GM18858 (cell line): ENCODE measurements around the gene LYST.
"Not testable (repeated sequence)": the region's sequence is repeated elsewhere in the genome, so short reads cannot be mapped to it uniquely, and the experiment has no call there.

ENCODE experiments used
- ATAC-seq: cut with Tn5 transposase; IDR thresholded peaks from one replicate; pipeline ENCODE4 v1.9.1; 2021; ENCODE audit not compliant: unreplicated experiment

Gene LYST

GRCh38 chr1:235821361-235821981, 45.2 kb downstream of the LYST start:
- ATAC-seq: no peak

- ATAC-seq: no peak
Observed at GRCh38 chr1:235820061-235820460, 46.6 kb downstream of the LYST start.

- ATAC-seq: no peak
Observed at GRCh38 chr1:235818632-235819136, 48.0 kb downstream of the LYST start.

GRCh38 chr1:235817101-235817728, 49.5 kb downstream of the LYST start:
- no peak for ATAC-seq

- no peak for ATAC-seq
Observed at GRCh38 chr1:235809688-235810397, 56.9 kb downstream of the LYST start.

DNA sequence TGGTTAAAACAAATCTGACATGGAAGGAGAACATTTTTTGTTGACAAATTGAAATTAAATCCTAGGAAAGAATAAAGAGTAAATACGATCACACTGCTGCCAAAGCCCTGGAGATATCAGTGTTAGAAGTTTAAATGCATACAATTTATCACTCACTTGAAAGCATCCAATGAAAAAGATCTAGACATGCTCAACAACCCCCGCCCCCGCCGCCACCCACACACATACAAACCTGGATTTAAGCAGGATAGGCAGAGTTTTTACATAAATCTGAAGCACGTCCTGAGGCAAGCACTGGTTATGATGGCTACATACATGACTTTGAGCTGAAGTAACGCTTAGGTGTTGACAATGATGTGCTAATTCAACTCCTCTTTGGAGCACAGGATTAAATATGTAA, 58.5 kb downstream of the LYST start:
- no peak for ATAC-seq

GRCh38 chr1:235806123-235806522, 60.6 kb downstream of the LYST start:
- ATAC-seq: no peak

GRCh38 chr1:235802573-235803346, 63.9 kb downstream of the LYST start:
- ATAC-seq: no peak

GRCh38 chr1:235799264-235799663, 67.4 kb downstream of the LYST start:
- ATAC-seq: no peak

DNA sequence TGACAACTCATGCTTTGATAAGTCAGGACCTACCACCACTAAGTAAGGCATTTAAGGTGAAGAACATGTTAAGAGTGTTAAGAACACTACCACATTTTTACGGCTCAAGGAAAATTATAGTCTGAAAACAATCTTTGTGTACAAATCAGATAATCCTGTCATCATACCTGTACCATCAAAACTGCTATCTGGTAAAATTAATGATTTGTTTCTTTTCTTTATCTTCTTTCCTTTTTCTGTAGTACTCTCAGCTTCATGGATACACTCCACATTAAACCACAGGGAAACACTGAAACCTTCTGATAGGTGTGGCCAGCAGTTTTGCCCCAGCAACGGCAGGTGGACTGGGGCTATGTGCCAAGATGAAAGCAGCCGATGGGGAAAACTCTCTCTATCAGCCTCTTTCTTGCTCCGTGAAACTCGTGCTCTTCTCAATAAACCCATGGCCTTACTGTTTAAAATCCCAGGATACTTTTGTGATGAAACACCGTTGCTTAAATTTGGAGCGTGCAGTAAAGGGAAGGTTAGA, 75.1 kb downstream of the LYST start:
- no peak for ATAC-seq

DNA sequence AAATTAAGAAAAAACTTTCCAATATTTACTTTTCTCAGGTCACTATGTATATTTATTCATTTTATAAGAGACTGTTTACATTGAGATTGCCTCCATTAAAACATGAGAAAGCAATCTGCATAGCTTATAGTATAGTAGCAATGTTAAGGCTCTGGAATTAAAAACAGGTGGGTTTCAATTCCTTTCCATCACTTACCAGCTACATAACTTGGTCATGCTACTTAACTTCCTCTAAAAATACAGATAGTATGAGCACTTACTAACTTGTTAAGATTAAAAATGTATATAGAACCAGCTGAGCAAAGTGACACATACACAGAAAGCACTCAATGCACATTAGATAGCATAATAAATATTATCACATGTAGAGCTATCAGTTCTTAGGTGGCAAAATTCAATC, 76.6 kb downstream of the LYST start:
- no peak for ATAC-seq

DNA sequence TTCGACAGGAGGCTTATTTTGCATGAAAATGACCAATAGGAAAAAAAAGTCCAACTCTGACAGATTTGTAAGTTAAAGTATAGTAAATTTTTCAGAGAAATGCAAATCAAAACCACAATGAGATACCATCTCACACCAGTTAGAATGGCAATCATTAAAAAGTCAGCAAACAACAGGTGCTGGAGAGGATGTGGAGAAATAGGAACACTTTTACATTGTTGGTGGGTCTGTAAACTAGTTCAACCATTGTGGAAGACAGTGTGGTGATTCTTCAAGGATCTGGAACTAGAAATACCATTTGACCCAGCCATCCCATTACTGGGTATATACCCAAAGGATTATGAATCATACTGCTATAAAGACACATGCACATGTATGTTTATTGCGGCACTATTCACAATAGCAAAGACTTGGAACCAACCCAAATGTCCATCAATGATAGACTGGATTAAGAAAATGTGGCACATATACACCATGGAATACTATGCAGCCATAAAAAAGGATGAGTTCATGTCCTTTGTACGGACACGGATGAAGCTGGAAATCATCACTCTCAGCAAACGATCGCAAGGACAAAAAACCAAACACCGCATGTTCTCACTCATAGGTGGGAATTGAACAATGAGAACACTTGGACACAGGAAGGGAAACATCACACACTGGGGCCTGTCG, 80.3 kb downstream of the LYST start:
- not testable (repeated sequence) for ATAC-seq

DNA sequence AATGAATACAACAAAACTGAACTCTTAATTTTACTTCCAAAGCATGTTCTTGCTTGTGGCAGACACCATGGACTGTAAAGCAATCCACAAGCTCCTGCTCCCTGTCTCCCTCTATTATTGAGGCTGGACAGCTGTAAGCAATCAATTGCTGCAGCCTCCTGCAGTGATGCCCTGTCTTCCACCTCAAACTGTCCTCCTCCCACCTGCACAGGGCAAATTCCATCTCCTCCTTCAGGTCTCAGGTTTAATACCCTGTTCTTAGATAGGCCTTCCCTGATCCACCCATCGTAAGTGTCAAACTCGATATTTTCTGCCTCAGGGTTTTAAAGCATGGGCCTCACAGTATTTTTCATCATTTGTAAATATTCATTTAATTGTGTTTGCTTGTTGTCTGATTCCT, 81.8 kb downstream of the LYST start:
- no peak for ATAC-seq

DNA sequence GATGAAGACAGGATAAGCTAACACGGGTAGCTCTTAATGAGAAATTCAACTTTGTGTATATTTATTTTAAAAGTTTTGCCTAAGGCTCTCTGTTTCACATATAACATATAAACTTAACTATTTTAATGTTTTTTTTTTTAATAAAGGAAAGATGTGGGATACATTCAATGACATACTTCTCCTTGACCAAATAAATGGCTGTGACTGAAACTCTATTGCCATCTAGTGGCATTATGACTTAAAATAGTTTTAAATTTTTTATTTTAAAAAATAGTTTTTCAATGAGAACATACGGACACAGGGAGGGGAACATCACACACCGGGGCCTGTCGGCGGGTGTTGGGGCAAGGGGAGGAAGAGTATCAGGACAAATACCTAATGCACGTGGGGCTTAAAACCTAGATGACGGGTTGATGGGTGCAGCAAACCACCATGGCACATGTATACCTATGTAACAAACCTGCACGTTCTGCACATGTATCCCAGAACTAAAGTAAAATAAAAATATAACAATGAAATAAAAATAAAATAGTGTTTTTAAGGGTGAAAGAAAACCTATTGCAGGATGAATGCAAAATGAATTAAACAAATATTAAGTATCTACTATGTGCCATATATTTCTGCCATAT, 83.4 kb downstream of the LYST start:
- no peak for ATAC-seq

DNA sequence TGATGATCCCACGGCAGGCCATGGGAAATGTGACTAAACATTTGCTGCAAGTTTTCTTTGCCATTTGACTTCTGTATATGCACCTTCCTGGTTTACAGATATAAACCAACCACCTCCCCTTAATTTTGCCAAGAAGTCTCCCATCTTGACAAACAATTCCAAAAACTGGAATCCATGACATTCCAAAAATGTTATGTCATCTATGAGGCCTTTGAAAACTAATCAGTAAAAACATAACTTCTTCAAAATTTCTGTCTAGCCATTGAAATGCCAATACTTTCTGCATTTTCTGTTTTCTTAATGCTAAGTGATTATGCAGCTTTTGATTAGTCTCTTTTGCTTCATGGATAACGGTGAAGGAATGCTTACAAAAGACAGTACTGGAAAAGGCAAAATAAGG, 84.1 kb downstream of the LYST start:
- ATAC-seq: no peak

- no peak for ATAC-seq
Observed at GRCh38 chr1:235781807-235782206, 84.9 kb downstream of the LYST start.

DNA sequence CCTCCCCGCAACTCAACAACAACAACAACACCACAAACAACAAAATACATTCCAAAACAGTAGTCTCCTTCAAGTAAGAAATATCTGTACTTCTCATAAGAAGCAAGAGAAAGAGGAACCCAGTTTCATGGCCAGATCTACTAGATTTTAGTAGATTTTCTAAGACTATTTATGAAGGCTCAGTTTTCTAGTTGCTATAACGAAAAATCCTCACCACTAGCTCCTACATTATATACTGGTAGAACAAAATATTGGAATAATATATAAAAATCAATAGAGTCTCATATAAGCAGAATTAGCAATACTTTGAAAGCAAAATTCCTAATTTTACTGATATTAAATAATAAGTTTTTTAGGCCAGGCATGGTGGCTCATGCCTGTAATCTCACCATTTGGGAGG, 86.9 kb downstream of the LYST start:
- ATAC-seq: no peak

DNA sequence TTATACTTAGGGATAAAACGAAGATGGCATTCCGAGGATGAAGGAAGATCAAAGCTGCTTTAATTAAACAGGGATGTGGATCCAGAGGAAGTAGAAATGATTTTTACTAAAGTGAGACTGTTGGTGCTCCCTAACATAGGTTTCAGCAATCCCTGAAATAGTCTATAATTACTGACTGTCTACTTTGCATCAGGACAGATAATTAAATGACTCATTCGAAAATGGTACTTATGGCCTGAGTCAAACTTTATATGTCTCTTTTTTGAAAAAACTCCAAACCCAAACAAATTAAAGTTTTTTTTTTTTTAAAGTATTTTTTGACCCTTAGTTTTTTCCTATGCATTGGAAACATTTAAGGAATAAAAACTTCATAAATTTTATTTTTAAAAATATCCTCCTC, 90.3 kb downstream of the LYST start:
- no peak for ATAC-seq

DNA sequence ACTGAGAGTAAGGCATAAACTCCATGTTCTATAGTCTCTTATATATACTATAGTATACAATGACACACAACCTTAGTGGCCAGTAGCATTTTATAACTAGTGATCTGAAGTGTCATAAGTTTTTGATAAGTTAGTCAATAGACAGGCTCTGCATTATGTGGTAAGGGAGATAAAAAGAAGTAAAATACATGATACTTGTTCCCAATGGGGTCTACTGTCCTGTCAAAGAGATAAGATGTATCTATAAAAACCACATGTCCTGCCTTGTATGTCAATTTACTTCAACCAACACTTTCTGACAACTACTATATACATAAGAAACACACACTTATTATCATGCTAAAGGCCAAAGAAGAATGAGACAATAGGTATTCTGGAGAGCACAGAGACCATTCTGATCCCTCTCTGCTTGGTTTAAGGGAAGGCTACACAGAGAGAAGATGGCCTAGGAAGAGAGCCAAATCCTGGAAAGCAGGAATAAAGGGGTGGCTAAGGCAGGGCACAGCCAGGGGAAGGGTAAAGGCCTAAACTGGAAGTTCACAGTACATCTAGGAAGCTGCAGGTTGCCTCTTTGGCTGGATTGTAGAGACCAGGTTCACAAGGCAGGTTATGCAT, 91.4 kb downstream of the LYST start:
- no peak for ATAC-seq

- ATAC-seq: peak; percentile 96
Observed at GRCh38 chr1:235767795-235768194, 98.9 kb downstream of the LYST start.
